ENCODE data around the gene PRR20G.
"Not testable (repeated sequence)": the region's sequence is repeated elsewhere in the genome, so short reads cannot be mapped to it uniquely, and the experiment has no call there.

Gene PRR20G

DNA sequence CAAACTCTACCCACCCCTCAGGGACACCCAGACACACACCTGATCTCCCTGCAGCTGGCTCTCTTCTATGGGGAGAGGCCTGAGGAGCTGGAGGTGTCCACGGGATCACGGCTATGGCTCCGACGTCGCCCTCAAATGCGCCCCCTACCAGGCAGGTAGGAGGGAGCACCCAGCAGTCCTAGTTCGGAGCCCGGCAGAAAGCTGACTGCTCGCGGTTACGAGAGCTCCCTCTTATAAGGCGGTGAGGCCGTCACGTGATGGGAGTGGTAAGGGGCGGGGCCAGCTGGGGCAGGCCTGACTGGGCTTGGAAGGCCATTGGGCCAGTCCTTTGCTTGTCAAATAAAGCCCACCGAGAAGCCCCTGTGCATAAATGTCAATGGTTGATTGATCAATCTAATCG, at the start of gene PRR20G:
Gene PRR20G (minus strand): TSS at position 207 of the 400 bp plus-strand sequence. CDS start 681 bp downstream, outside the sequence.
- no peak for DNase-seq

DNA sequence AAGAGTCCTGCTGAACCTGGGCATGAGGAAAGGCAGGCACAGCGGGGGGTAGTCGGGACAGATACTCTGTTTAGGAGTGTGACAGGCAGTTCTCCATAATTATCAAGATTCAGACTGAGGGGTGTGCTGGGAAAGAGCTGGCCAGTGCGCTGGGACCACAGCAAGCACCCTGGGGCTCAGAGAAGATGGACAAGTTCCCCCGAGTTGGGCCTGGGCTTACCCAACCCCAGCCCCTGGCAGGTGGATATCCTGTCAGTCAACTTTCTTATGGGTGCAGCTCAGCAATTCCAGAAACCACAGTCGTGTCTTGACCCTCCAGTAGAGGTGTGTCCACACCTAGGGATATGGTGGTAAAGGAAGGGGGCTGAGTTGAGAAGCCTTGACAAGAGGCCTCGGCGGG, 49.2 kb upstream of the PRR20G start:
- no peak for DNase-seq

DNA sequence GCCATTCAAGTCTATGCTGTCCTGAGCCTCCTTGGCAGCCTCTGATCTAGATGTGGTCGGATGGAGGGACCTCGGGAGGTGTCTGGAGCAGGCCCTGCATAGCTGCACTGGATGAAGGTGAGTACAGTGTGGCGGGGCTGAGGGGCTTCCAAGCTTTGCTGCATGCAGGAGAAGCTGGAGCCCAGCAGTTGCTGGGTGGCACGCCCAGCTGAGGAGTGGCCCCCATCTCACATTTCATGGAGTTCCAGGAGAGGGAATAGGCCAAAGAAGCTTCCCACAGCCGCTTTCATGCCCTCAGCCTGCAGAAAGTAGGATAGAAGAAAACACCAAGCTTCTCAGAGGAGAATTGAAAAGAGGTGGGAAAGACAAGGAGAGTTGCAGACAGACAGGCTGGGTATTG, 48.3 kb upstream of the PRR20G start:
- no peak for DNase-seq

DNA sequence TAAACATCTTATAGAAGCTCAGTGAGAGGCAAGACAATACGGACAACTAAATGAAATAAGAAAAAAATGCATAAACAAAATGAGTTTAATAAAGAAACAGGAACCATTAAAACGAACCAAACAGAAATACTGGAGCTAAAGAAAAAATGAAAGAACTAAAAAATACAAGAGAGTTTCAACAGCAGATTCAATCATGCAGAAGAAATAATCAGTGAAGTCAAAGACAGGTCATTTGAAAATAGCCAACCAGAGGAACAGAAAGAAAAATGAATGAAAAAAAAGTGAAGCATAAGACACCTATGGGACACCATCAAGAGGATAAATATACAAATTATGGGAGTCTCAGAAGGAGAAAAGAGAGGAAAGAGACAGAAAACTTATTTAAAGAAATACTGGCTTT, 42.5 kb upstream of the PRR20G start:
- DNase-seq: no peak

DNA sequence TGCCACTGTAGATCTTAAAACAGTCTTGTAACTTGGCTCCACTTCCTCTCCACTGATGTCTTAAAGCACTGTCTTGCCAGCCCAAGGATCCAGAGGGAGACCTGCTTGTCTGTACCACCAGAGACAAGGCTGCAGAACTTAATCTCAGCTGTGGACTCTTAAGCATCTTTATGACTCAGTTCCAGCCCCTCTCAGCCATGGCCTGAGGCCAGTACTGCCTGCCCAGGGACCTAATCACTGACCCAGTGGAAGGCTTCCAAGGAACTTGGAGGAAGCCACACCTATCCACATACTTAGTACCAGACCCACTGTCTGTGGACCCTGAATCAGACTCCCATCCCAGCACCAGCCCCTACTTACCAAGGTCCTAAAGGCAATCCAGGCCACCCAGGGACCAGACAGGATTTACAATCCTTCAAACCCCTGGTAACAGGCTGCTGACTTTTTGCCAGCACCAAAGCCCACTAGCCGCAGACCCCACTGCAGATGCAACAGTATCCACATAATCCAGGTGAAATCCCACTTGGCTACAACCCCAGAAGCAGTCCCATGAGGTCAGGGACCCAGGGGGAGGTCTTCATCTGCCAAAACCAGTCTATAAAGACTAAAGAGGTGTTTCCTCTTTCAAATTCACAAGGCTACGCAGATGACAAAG, 41.9 kb upstream of the PRR20G start:
- no peak for DNase-seq

DNA sequence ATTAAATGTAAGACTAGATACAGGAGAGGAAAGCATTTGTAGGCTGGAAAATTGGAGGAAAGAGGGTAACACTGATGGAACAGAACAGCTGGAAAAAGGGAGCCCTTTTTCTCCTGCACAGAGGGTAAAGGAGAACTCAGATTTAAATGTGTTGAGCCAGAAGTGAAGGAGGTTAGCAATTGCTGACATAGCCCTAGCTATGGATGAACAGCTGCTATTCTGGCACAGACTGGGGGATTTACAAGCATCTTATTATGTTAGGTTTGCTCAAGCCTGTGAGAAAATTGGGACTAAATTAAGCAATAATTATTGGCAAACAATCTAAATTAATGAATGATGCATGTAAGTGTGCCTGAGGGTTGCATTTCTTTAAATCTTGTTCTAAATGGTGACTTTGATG, 40.6 kb upstream of the PRR20G start:
- peak; percentile 88 for DNase-seq

DNA sequence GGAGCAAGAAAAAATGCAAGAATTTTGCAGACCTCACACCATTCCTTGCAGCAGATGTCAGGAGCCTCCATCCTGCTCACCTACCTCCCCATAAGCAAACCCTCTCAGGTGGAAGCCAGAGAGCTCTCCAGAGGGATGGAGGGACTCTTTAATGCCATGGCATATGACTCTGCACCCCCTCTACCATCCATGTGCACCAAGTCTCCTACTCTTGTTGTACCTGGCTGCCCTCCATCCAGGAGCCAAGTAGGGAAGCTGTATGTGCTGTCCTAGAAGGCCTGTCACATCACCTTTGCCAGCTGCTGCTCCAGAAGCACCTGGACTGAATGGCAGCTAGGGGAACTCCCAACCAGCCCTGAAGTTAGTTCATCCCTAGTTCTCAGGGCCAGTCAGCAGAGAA, 38.5 kb upstream of the PRR20G start:
- DNase-seq: no peak

DNA sequence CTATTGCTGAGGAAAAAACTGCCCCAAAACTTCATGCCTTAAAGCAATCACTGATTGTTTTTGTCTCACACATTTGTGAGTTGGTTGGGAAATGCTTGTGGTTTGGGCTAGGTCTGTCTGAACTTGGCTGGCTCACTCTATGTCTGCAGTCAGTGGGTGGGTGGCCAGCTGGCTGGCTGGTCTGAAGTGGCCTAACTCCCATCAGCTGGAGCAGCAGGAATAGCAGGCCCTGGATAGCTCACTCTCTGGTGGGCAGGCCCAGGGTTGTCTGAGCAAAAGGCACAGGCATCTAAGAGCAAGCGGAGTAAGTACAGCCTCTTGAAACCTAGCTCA, 37.7 kb upstream of the PRR20G start:
- no peak for DNase-seq

DNA sequence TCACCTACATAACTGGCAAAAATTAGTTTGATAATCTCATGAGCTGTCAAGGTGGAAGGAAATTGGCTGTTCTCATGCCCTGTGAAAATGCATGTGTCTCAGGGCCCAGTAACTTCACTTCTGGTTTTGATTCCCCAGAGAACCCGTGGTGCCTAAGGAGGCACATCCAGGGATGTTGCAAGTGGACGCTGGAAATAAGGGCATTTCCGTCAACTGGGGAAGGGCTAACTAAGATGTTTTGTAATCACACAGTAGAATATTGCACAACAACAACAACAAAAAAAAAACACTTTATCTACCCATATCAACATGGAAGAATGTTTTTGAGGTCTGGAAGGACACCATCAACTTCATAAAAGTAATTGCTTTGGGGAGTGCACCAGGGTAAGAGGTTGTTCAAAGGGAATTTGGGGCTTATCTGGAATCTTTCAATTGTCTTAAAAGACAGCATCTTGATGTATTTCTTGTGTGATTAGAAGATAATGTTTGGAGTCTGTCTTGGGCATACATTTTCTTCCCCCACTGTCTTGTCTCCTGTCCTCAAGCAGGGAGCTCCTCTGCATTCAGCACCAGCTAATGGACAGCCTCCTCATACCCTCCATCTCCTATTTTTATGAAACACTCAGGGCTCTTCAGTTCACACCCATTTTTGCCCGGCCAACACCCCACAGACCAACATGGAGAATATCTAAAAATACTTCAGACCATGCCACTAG, 37.2 kb upstream of the PRR20G start:
- no peak for DNase-seq

DNA sequence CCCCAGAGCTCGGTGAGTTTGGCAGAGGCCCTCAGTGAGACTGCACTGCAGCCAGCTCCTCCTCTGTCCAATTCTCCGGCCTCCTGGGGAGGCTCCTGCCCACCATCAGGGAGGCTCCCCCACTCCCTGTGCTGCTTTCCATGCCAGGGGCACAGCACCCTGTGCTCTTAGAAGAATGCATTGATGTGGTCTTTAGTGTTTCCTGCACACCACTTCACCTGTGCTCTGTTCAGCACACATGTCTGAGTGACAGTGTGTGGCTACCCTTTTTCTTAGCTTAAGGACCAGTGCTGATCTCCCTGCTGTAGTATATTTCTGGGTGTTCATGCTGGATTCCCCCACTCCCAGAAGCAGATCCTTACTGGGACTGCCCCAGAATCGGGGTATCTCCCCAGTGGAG, 36.2 kb upstream of the PRR20G start:
- no peak for DNase-seq

DNA sequence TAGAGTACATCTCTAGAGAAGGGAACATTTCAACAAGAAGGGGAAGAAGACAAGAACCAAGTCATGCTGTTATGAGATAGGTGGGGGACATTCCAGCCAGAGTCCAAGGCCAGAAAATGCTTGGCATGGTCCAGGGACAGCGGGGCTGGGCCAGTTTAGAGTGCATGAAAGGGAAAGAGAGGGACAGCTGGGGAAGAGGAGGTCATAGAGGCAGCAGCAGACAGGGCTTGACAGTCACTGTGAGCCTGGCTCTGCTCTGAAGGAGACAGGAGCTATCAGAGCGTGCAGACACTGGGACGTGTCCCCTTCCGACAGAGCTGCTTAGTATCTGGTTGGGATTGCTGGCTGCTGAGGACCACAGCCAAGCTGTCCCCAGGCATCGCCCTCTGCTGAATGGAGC, 35.7 kb upstream of the PRR20G start:
- DNase-seq: no peak

DNA sequence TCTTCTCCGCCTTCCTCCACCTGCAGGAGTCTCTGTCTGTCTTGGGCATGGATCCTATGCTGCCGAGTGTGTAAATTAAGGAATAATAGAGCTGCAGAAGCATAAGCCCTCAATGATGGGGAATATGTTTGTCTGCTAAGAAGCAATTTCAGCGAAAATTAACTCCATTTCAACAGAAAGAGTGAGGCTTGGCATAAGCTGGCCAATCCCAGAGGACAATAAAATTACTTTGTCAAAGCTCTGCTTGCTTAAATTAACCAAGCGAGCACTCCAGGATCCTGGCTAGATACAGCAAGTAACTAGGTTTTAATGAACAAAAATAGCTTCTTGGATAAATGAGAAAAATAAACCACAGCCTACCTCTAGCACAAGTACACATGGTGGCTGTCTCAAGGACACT, 33.5 kb upstream of the PRR20G start:
- DNase-seq: no peak

DNA sequence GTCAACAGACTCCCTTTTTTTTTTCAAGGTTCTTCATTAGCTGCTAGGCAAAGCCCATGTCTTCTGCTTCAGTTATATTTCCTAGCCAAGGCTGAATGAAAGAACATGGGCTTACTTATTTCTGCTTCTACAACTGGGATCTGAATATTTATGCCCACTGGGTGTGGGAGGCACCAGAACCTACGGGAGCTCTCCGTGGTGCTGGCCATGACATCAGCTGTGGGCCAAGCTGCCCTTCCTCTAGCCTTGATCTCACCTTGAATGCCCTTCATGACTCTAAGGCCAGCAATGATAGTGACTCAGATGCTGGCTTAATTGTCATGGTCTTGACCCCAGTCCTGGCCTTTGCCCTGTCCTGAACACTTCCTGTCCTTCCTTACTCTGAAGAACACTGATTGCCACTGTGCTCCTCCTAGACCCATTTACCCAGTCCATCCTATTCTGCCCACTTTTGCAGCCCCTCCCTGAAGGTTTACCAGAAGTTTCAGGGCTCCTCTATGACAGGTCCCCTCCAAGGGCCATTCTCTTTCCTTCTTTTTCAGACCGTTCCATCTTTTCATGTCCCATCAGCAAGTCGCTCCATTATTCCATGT, 32.8 kb upstream of the PRR20G start:
- no peak for DNase-seq

DNA sequence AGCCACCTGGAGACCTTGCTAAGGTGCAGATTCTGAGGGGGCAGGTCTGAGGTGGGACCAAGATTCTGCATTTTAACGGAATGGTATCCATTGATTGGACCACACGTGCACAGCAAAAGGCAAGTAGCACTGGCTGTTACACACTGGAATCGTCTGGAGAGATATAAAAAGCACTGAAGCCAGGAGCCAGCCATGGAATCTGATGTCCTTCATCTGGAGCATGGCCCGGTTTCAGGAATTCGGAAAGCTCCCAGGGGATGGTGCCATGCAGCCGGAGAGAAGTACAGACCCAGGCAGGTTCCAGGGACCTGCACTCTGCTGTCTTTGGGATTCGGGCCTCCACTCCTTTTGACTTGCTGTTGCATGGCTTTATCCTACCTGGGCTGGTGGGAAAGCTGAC, 28.8 kb upstream of the PRR20G start:
- DNase-seq: no peak

DNA sequence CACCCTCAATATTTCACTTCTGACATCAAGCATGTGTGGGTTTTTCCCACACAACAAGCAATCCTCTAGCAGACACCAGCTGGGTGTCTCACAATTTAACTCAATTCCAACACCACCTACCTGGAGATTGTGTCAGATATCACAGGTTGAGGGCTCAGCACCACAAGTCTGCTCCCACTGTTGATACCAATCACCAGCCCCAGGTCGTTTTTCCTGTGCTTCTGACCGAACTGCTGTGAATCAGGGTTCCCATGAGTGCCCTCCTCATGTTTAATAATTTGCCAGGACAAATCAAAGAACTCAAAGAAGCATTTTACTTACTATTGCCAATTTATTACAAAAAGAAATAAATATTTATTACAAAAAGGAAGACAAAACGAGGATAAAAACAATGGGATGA, 25.0 kb upstream of the PRR20G start:
- no peak for DNase-seq

DNA sequence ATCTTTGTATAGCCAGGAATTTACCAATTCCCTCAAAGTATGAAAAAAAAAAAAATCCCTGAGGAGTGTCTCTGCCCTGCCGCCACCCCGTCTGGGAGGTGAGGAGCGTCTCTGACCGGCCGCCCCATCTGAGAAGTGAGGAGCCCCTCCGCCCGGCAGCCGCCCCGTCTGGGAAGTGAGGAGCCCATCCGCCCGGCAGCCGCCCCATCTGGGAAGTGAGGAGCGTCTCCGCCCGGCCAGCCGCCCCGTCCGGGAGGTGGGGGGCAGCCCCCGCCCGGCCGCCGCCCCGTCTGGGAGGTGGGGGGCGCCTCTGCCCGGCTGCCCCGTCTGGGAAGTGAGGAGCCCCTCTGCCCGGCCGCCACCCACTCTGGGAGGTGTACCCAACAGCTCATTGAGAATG, 21.0 kb upstream of the PRR20G start:
- not testable (repeated sequence) for DNase-seq

DNA sequence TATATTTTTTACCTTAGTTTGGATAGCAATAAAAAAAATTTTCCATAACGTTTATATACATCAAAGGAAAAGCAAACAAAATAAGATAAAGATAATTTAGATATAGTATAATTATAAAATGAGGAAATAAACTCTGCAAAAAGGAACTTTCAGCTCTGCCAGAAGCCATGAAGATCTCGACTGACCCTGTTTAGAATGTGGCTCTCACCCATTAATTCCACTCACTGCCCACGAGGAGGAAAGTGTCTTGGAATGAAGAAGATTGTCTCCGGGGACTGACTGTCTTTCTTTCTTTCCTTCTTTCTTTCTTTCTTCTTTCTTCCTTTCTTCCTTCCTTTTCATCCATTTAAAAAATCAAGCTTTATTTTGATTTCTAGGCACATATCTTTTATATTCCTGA, 20.1 kb upstream of the PRR20G start:
- DNase-seq: no peak

DNA sequence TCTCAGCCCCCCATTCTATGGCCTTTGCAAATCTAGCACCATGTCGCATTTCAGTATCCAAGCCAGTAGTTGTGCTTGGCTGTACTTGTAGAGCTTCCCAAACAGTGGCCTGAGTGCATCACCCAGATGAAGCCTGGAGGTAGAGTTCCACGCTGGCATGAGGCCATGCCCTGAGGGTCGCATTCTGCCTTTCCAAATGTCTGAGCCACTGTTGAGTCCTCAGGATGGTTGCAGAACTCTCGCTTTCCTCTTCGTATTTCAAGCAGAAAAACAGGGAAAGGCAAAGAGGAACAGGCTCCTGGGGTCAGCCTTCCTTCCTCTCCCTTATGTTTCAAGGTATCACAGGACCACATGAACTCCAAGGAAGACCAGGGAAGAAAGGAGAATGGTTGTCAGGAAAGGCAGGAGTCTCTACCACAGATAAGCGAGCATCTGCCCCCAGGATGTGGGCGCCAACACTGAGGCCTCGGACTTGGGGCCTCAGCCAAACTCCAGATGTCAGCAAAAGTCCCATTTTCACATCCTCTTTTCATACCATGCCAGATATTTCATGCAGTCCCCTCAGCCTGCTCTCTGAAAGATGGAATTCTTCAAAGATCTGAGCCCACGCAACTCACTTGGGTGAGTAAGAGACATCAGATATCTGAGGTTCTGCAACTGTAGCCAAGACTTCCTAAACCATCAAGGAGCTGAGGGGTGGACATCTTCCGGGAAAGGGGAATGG, 19.4 kb upstream of the PRR20G start:
- no peak for DNase-seq

DNA sequence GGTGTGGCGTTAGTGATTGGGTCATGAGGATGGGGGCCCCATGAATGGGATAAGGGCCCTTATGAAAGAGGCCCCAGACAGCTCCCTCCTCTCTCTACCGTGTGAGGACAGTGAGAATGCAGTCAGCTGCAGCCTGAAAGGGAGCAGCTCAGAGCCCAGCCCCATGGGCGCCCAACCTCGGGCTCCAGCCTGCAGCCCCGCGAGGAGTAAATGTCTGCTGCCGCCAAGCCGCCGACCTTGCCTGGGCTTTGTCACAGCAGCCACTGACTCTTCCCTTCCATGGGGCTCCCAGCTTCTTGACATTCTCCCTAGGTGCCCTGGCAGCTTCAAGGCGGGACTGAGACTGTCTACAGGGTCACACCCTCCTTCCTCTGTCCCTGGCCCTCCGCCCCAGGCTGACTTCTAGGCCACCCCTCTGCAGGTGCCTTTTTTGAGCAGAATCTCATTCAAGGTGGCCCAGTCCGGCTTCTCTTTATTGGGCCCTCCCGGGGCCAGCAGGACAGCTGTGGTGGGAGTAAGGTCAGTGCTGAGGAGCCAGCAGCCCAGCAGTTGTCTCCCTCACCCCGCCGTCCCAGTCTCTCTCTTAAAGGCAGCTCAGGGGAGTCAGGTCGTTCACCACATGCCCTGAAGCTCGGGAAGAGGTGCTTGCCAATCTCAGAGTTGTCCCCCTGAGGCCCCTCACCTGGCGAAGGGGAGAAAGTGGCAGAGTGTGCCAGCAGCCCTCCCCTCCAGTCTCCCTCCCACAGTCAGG, 18.7 kb upstream of the PRR20G start:
- DNase-seq: no peak

DNA sequence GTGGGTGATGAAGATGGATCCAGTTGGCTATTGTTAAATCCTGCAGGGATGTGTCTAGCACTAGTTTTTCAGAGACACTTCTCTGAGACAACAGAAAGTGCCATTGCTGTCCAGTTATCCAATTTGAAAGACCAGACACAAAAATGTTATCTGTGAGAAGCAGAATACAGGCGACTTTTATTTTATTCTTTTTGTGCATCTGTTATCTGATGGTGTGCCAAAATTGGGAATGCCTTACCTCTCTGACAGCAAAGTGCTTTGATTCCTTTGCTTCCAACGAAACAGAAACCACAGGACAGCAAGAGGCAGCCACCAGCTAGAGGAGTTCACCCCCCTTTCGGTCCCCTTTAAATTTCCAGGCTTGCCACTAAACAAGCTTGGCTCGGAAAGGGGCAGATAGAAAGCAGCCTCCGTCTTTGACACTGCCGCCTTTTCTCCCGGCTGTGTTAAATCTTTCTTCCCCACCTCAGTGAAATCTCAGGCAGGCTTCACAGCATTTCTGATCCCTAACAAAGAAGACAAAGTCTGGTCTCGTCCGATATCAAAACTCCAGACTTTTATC, 17.7 kb upstream of the PRR20G start:
- no peak for DNase-seq

DNA sequence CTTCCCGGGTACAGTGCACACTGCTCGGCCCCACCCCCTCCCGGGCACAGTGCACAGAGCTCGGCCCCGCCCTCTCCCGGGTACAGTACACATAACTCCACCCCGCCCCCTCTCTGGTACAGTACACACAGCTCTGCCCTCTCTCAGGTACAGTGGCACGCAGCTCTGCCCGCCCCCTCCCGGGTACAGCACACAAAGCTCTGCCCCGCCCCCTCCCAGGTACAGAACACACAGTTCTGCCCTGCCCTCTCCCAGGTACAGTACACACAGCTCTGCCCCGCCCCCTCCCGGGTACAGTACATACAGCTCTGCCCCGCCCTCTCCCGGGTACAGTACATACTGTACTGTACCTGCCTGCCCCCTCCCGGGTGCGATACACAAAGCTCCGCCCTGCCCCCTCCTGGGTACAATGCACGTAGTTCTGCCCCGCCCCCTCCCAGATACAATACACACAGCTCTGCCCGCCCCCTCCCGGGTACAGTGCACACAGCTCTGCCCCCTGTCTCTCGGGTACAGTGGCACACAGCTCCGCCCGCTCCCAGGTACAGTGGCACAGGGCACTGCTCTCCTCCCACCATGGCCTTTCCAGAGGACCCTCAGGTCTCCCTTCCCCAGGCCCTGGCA, 16.4 kb upstream of the PRR20G start:
- peak; percentile 100 for DNase-seq

DNA sequence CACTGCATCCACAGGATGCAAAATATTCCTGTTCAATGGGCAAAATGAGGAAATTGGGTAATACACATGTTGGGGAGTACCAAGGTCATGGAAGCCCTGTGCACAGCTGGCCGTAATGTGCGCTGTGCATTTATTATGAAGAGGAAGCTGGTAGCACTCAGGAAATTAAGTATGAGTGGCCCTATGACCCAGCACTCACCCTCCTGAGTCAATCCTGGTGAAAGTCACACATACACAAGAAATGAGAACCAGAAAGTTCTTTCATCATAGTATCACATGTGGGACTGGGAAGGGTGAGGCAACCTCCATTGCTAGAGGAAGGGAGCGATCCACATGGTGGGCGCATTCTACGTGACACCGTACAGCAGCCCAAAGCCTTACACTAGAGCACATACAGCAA, 11.4 kb upstream of the PRR20G start:
- DNase-seq: no peak

All from NCI-H1105 treated with DMSO at 0.1 percent for 48 hours (cell line).